SJSA1 (cell line): ENCODE data around the gene FAM13A. TPM values are rescaled to one million over a fixed set of nuclear protein-coding genes. Genes with fewer than 3 reads are reported as not detected.

Experiments
- DNase-seq, 2 experiments: peaks; one replicate each; pipeline ENCODE4 v3.0.0-alpha.2; 2015 to 2020; ENCODE audit warnings: low spot score in 2 of 2, low read depth in 1 of 2
- H3K27ac ChIP-seq: fragments of 250-450 bp; sonication (Bioruptor Pico); 2 replicates; pipeline ENCODE4 v1.5.1; 2020; ENCODE audit warnings: mild to moderate bottlenecking, moderate library complexity
- H3K27me3 ChIP-seq: fragments of 250-450 bp; sonication (Bioruptor Pico); replicated peaks from 2 replicates; pipeline ENCODE4 v1.5.1; 2020; ENCODE audit warnings: mild to moderate bottlenecking, moderate library complexity
- H3K36me3 ChIP-seq: fragments of 250-450 bp; sonication (Bioruptor Pico); 2 replicates; pipeline ENCODE4 v1.5.1; 2020; ENCODE audit warnings: mild to moderate bottlenecking
- H3K4me1 ChIP-seq: fragments of 250-450 bp; sonication (Bioruptor Pico); replicated peaks from 2 replicates; pipeline ENCODE4 v1.6.1; 2021; ENCODE audit warnings: mild to moderate bottlenecking
- H3K4me3 ChIP-seq: fragments of 250-450 bp; sonication (Bioruptor Pico); 2 replicates; pipeline ENCODE4 v1.5.1; 2020; ENCODE audit warnings: mild to moderate bottlenecking
- H3K9me3 ChIP-seq: fragments of 250-450 bp; sonication (Bioruptor Pico); replicated peaks from 2 replicates; pipeline ENCODE4 v1.5.1; 2020; ENCODE audit warnings: mild to moderate bottlenecking
- total RNA-seq: library from RNA; depleted of rRNA; stranded (reverse); fragments of >200 nt; shearing (Covaris generic); gene quantifications from 2 replicates; pipeline ENCODE4 v1.2.3, GENCODE V29; 2014

FAM13A gene
- total RNA-seq, 1 experiment from 2014 or later = 15.2 TPM

GRCh38 chr4:88820698-88821415 is 236.1 kb downstream of the FAM13A start:
- no peak for DNase-seq

DNA sequence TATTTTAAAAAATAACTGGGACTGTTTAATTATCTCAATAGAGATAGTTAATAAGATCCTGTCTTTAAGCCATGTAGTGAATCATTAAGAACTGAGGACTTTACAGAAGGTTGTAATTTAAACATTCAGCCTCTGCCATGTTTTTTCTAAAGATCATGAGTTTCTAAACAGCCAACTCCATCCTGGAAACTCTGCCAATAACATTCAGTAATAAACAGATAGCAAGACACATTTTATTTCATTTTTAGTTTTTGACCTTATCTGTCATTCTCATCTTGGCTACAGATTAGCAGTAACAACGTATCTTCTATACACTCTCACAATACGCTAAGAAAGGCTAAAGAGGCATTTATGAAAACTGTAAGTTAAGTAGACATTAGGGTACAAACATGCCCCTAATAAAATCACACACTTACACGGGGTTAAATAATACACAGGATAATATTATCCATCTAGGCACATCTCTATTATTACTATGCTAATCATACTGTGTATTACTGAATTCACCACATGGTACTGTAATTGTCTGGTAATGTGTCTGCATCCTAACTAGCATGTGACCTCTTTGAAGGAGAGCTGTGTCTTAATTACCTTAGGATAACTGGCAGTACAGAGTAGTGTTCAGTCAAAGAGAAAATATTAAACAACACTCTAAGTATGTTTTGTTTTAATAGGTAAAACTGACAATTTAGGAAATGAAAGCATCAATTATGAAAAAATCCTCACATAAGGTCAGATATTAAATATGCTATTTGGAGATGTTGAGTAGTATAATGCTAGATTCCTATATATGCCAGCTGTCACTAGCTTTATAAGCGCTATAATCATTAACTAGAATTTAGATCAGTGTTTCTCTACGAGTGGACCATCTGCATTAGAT is 236.9 kb downstream of the FAM13A start:
- no peak overlapping the region for H3K27ac ChIP-seq
- no peak overlapping the region for H3K4me3 ChIP-seq
- no peaks in the 10 kb centered on the region for H3K9me3 ChIP-seq
- no peak for DNase-seq
- no peaks in the 10 kb centered on the region for H3K27me3 ChIP-seq
- no peaks in the 10 kb centered on the region for H3K36me3 ChIP-seq
- peaks cover 9% of the 10 kb centered on the region for H3K4me1 ChIP-seq

More at GRCh38 chr4:88820698-88821415, 236.1 kb downstream of the FAM13A start:
- H3K9me3 ChIP-seq = no peaks in the 10 kb centered on the region
- H3K4me1 ChIP-seq = peaks cover 9% of the 10 kb centered on the region
- H3K27ac ChIP-seq = no peak overlapping the region
- no peaks in the 10 kb centered on the region for H3K27me3 ChIP-seq
- no peaks in the 10 kb centered on the region for H3K36me3 ChIP-seq
- no peak overlapping the region for H3K4me3 ChIP-seq

DNA sequence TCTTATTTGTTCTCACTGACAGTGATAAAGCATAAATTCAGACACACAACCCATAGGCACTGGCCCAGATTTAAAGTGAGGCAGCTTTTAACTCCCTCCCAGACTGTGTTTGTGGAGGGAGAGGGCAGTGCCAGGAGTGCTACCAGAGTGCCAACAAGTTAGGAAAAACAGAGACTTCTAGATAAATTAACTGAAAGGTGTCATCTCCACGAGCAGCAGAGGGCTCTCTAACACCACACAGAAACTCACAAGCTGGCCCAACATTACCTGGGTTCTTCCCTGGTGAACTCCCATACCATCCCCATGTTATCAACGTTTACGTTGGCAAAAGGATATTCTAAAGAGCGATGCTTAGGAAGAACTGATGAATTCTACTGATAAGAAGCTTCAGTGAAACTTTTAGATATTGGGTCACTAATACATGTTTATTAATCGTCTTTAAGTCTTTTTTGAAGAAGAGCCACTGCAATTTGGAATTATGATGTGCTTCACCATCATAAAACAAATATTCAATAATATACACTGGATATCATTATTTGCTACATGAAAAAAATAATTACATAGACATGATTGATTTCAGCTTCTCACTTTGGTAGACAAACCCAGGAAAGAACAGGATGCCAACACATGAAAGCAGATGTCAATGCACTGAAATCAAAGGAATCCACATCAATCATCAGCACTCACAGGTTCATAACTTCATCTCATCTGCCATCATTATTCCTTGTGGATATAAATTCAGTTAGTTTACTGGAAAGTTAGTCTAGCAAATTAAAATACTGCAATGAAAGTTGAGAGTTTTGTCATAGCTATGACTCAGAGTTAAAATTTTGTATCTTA is 238.1 kb downstream of the FAM13A start:
- no peak overlapping the region for H3K4me3 ChIP-seq

GRCh38 chr4:88817740-88818139 is 239.2 kb downstream of the FAM13A start:
- no peak for DNase-seq
- H3K9me3 ChIP-seq = no peaks in the 10 kb centered on the region
- no peaks in the 10 kb centered on the region for H3K27me3 ChIP-seq
- no peaks in the 10 kb centered on the region for H3K36me3 ChIP-seq
- H3K4me1 ChIP-seq = peaks cover 4% of the 10 kb centered on the region
- no peak overlapping the region for H3K4me3 ChIP-seq
- no peak overlapping the region for H3K27ac ChIP-seq

More for the DNA sequence above, 238.1 kb downstream of the FAM13A start:
- no peak overlapping the region for H3K27ac ChIP-seq
- no peaks in the 10 kb centered on the region for H3K36me3 ChIP-seq
- peaks cover 5% of the 10 kb centered on the region for H3K4me1 ChIP-seq
- no peaks in the 10 kb centered on the region for H3K9me3 ChIP-seq
- no peaks in the 10 kb centered on the region for H3K27me3 ChIP-seq
- peak in 1 of 2 experiments; percentile 23 for DNase-seq

DNA sequence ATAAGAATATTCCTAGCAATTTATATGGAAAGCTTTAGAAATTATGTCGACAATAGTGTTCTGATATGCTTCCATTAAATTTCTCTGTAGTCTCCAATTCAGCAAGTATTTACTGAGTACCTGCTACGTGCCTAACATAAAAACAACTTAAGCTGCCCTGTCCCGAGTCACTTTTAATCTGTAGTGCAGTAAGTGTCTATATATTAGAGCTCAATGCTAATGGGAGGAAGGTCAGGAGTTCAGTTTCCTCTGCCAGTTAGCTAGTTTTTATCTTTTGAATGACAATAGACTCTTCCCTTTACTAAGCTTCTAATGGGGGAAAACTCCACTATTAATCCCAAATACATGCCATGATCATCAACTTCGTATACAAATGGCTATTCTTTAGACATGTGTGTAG is 240.6 kb downstream of the FAM13A start:
- no peak for DNase-seq

GRCh38 chr4:88814043-88814617 is 242.9 kb downstream of the FAM13A start:
- Histone ChIP-seq H3K9me3 (no peaks in the 10 kb centered on the region), H3K36me3 (no peaks in the 10 kb centered on the region), H3K27me3 (no peaks in the 10 kb centered on the region), H3K27ac (no peak overlapping the region), H3K4me3 (no peak overlapping the region), H3K4me1 (no peaks in the 10 kb centered on the region)
- DNase-seq = no peak

More for the DNA sequence above, 240.6 kb downstream of the FAM13A start:
- Histone ChIP-seq H3K4me1 (no peaks in the 10 kb centered on the region), H3K27me3 (no peaks in the 10 kb centered on the region), H3K9me3 (no peaks in the 10 kb centered on the region), H3K27ac (no peak overlapping the region), H3K36me3 (no peaks in the 10 kb centered on the region), H3K4me3 (no peak overlapping the region)

GRCh38 chr4:88813013-88813412 is 244.0 kb downstream of the FAM13A start:
- Histone ChIP-seq H3K27ac (no peak overlapping the region), H3K9me3 (no peaks in the 10 kb centered on the region)

GRCh38 chr4:88812420-88812819 is 244.6 kb downstream of the FAM13A start:
- Histone ChIP-seq H3K36me3 (no peaks in the 10 kb centered on the region), H3K27me3 (no peaks in the 10 kb centered on the region), H3K4me1 (no peaks in the 10 kb centered on the region), H3K9me3 (no peaks in the 10 kb centered on the region), H3K4me3 (no peak overlapping the region), H3K27ac (no peak overlapping the region)
- DNase-seq = no peak

More at GRCh38 chr4:88813013-88813412, 244.0 kb downstream of the FAM13A start:
- Histone ChIP-seq H3K36me3 (no peaks in the 10 kb centered on the region), H3K4me3 (no peak overlapping the region), H3K27me3 (no peaks in the 10 kb centered on the region), H3K4me1 (no peaks in the 10 kb centered on the region)
- no peak for DNase-seq

DNA sequence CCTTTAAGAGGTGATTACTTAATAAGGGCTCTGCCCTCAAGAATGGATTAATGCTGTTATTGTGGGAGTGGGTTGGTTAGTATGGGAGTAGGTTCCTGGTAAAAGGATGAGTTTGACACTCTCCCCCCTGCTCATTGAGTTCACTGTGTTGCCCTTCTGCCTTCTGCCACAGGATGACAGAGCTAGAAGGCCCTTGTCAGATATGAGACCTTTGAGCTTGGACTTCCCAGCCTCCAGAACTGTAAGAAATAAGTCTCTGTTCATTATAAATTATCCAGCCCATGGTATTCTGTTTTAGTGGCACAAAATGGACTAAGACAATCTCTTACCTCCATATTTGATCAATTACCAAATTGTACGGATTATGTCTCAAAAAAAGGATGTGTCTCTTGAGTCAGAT is 245.1 kb downstream of the FAM13A start:
- Histone ChIP-seq H3K4me1 (no peaks in the 10 kb centered on the region), H3K9me3 (no peaks in the 10 kb centered on the region), H3K4me3 (no peak overlapping the region), H3K27me3 (no peaks in the 10 kb centered on the region), H3K36me3 (no peaks in the 10 kb centered on the region), H3K27ac (no peak overlapping the region)
- DNase-seq = no peak

GRCh38 chr4:88810325-88810724 is 246.7 kb downstream of the FAM13A start:
- no peaks in the 10 kb centered on the region for H3K27me3 ChIP-seq
- no peak for DNase-seq

GRCh38 chr4:88809576-88810219 is 247.3 kb downstream of the FAM13A start:
- no peak overlapping the region for H3K27ac ChIP-seq
- DNase-seq = peak in 1 of 2 experiments; percentile 37

More at GRCh38 chr4:88810325-88810724, 246.7 kb downstream of the FAM13A start:
- H3K4me3 ChIP-seq = no peak overlapping the region
- no peak overlapping the region for H3K27ac ChIP-seq
- H3K4me1 ChIP-seq = no peaks in the 10 kb centered on the region
- no peaks in the 10 kb centered on the region for H3K36me3 ChIP-seq
- H3K9me3 ChIP-seq = no peaks in the 10 kb centered on the region

GRCh38 chr4:88809101-88809500 is 247.9 kb downstream of the FAM13A start:
- H3K27ac ChIP-seq = no peak overlapping the region
- H3K4me1 ChIP-seq = no peaks in the 10 kb centered on the region
- no peaks in the 10 kb centered on the region for H3K9me3 ChIP-seq
- H3K27me3 ChIP-seq = no peaks in the 10 kb centered on the region
- no peak overlapping the region for H3K4me3 ChIP-seq
- H3K36me3 ChIP-seq = no peaks in the 10 kb centered on the region
- no peak for DNase-seq

More at GRCh38 chr4:88809576-88810219, 247.3 kb downstream of the FAM13A start:
- no peaks in the 10 kb centered on the region for H3K4me1 ChIP-seq
- no peaks in the 10 kb centered on the region for H3K36me3 ChIP-seq
- no peak overlapping the region for H3K4me3 ChIP-seq
- H3K27me3 ChIP-seq = no peaks in the 10 kb centered on the region
- no peaks in the 10 kb centered on the region for H3K9me3 ChIP-seq

DNA sequence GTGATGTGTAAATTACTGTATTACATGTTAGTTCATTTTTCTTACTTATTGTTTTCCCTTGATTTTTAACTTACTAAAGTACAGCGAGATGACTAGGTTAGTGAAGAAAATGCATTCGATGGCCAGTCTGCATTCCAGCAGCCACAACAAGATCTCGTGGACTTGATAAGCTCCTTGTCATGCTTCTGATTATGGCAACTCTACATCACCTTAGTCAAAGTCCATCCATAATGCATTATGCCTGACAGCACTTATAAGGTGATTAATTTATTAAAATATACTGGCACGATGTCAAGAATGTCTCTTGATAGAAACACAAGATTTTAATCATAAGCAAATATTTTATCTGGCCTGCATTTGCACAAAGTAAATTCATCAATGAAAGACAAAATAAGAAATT is 249.5 kb downstream of the FAM13A start:
- Histone ChIP-seq H3K27me3 (no peaks in the 10 kb centered on the region), H3K27ac (no peak overlapping the region), H3K4me3 (no peak overlapping the region), H3K4me1 (0 out of 2 replicates have a peak, but pooled peaks cover 3% of the 10 kb centered on the region), H3K9me3 (no peaks in the 10 kb centered on the region), H3K36me3 (no peaks in the 10 kb centered on the region)
- DNase-seq = no peak
